Naive thymus-derived CD4-positive, alpha-beta T cell (primary cell): ENCODE data around the gene ATOH1. TPM values are rescaled to one million over a fixed set of nuclear protein-coding genes. Genes with fewer than 3 reads are reported as not detected.

Experiments used
- ATAC-seq: fragments of 150-1000 bp; cut with Tn5 transposase; 2 replicates; pipeline ENCODE4 v1.10.0; 2021; ENCODE audit warnings: mild to moderate bottlenecking, moderate library complexity
- CTCF ChIA-PET: fragments of 350-600 bp; sonication (Branson Sonifier 250); formaldehyde crosslinking; loops from one replicate; lab custom pipeline; 2021; ENCODE audit warnings: antibody characterized with exemption; lab: Charles Lee
- POLR2A ChIA-PET: fragments of 350-600 bp; sonication (Branson Sonifier 250); formaldehyde crosslinking; loops from one replicate; lab custom pipeline; 2021; ENCODE audit warnings: antibody characterized with exemption, inconsistent platforms; lab: Charles Lee
- DNase-seq, 9 donors: peaks; one replicate each; pipeline versions ENCODE4 v3.0.0 to v3.0.0-alpha.2; 2020 to 2022; ENCODE audit warnings: mixed read lengths in 1 of 9
- H3K27ac ChIP-seq: one replicate; pipeline ENCODE4 v1.7.0; 2013; ENCODE audit warnings: mild to moderate bottlenecking, low read depth, low read length, moderate library complexity
- H3K27me3 ChIP-seq, 2 donors: one replicate each; pipeline ENCODE4 v1.7.0; 2013; ENCODE audit warnings: low read length in 2 of 2, mild to moderate bottlenecking in 2 of 2, moderate library complexity in 2 of 2; ENCODE audit not compliant: control insufficient read depth in 2 of 2, insufficient read depth in 2 of 2
- H3K36me3 ChIP-seq, 3 experiments: 1 replicate in 2 of 3; 2 replicates in 1 of 3; pipeline ENCODE4 v1.7.0; 2013; ENCODE audit warnings: low read length in 3 of 3, mild to moderate bottlenecking in 3 of 3, moderate library complexity in 1 of 3; ENCODE audit not compliant: insufficient read depth in 3 of 3, control insufficient read depth in 2 of 3
- H3K4me1 ChIP-seq, 2 donors: one replicate each; pipeline ENCODE4 v1.7.0; 2013; ENCODE audit warnings: low read length in 2 of 2, mild to moderate bottlenecking in 2 of 2, moderate library complexity in 1 of 2; ENCODE audit not compliant: control insufficient read depth in 2 of 2, insufficient read depth in 2 of 2
- H3K4me3 ChIP-seq: 2 replicates; pipeline ENCODE4 v1.7.0; 2013; ENCODE audit warnings: mild to moderate bottlenecking, low read length
- H3K9me3 ChIP-seq, 3 experiments: 1 replicate in 2 of 3; 2 replicates in 1 of 3; pipeline ENCODE4 v1.7.0; 2013; ENCODE audit warnings: low read length in 3 of 3; ENCODE audit not compliant: control insufficient read depth in 2 of 3
- H3K27ac Mint-ChIP-seq, 9 donors: one replicate each; pipeline ENCODE4 v1.8.0; 2020 to 2022; ENCODE audit warnings: mixed read lengths in 9 of 9, mild to moderate bottlenecking in 8 of 9, moderate library complexity in 5 of 9, inconsistent platforms in 2 of 9
- H3K27me3 Mint-ChIP-seq, 5 donors: one replicate each; pipeline ENCODE4 v1.8.0; 2021 to 2022; ENCODE audit warnings: mixed read lengths in 5 of 5, mild to moderate bottlenecking in 1 of 5
- H3K36me3 Mint-ChIP-seq, 5 donors: one replicate each; pipeline ENCODE4 v1.8.0; 2020 to 2022; ENCODE audit warnings: mixed read lengths in 5 of 5, mild to moderate bottlenecking in 3 of 5, inconsistent platforms in 1 of 5
- H3K4me1 Mint-ChIP-seq, 7 donors: one replicate each; pipeline ENCODE4 v1.8.0; 2020 to 2022; ENCODE audit warnings: mixed read lengths in 7 of 7, mild to moderate bottlenecking in 3 of 7, inconsistent platforms in 1 of 7
- H3K4me3 Mint-ChIP-seq, 10 donors: one replicate each; pipeline ENCODE4 v1.8.0; 2020 to 2022; ENCODE audit warnings: mild to moderate bottlenecking in 10 of 10, mixed read lengths in 10 of 10, moderate library complexity in 6 of 10, inconsistent platforms in 2 of 10
- H3K9me3 Mint-ChIP-seq, 11 donors: one replicate each; pipeline ENCODE4 v1.8.0; 2020 to 2022; ENCODE audit warnings: mixed read lengths in 11 of 11, mild to moderate bottlenecking in 4 of 11, inconsistent platforms in 1 of 11, moderate library complexity in 1 of 11
- intact Hi-C, 2 donors: fragments of 100-400 bp; cut with micrococcal nuclease; formaldehyde crosslinking; loops; one replicate each; pipeline ENCODE4 v1.15.1; 2023
- polyA plus RNA-seq, 2 donors: library from polyadenylated mRNA; unstranded; fragments of 300-500 nt; fragmentation: Illumina TruSeq; gene quantifications; one replicate each; pipeline ENCODE4 v1.2.3, GENCODE V29; 2021
- total RNA-seq, 6 experiments: library from RNA in 5 of 6; stranded (reverse) in 5 of 6; gene quantifications; 1 replicate in 5 of 6; 2 replicates in 1 of 6; pipeline ENCODE4 v1.2.3 and lab custom pipeline; 2021 to 2026

Gene ATOH1
- total and polyA plus RNA-seq, 7 experiments from 2014 or later = not detected

- Mint-ChIP-seq H3K27me3 (peaks cover 57 to 65% (median 64%) of the 10 kb centered on the region in 5 donors), H3K36me3 (peaks cover 0 to 18% (median 0%) of the 10 kb centered on the region in 5 donors), H3K9me3 (peaks cover 0 to 10% (median 5%) of the 10 kb centered on the region in 11 donors), H3K4me3 (peak overlapping the region in 1 of 10 donors; percentile 6), H3K27ac (no peak overlapping the region), H3K4me1 (peaks cover 0 to 19% (median 7%) of the 10 kb centered on the region in 7 donors)
- Histone ChIP-seq H3K36me3 (no peaks in the 10 kb centered on the region), H3K27ac (no peak overlapping the region), H3K27me3 (peaks cover 0 to 14% of the 10 kb centered on the region in 2 donors), H3K4me1 (no peaks in the 10 kb centered on the region), H3K9me3 (no peaks in the 10 kb centered on the region), H3K4me3 (no peak overlapping the region)
- intact Hi-C loops = no loop called here
- ChIA-PET CTCF (no interaction called here), POLR2A (no interaction called here)
- no peak for ATAC-seq
- no peak for DNase-seq
Measured at GRCh38 chr4:93834249-93835066, 5.9 kb downstream of the ATOH1 start.

- Mint-ChIP-seq H3K9me3 (peaks cover 0 to 11% (median 4%) of the 10 kb centered on the region in 11 donors), H3K4me1 (peaks cover 0 to 9% (median 0%) of the 10 kb centered on the region in 7 donors), H3K4me3 (no peak overlapping the region), H3K36me3 (peaks cover 0 to 16% (median 0%) of the 10 kb centered on the region in 5 donors), H3K27me3 (peaks cover 44 to 60% (median 55%) of the 10 kb centered on the region in 5 donors), H3K27ac (no peak overlapping the region)
- ChIA-PET CTCF (no interaction called here), POLR2A (no interaction called here)
- peaks cover 0 to 14% of the 10 kb centered on the region in 2 donors for H3K27me3 ChIP-seq
- H3K36me3 ChIP-seq = no peaks in the 10 kb centered on the region
- intact Hi-C loops = no loop called here
- no peaks in the 10 kb centered on the region for H3K9me3 ChIP-seq
- H3K4me3 ChIP-seq = no peak overlapping the region
- H3K27ac ChIP-seq = no peak overlapping the region
- DNase-seq = no peak
- H3K4me1 ChIP-seq = no peaks in the 10 kb centered on the region
- no peak for ATAC-seq
Measured at GRCh38 chr4:93835929-93836328, 7.4 kb downstream of the ATOH1 start.

GRCh38 chr4:93839704-93840103 is 11.2 kb downstream of the ATOH1 start:
- POLR2A ChIA-PET = no interaction called here
- peaks cover 0 to 8% of the 10 kb centered on the region in 2 donors for H3K27me3 ChIP-seq
- no peak overlapping the region for H3K27ac ChIP-seq
- no peak overlapping the region for H3K4me3 ChIP-seq
- no peak overlapping the region for H3K4me3 Mint-ChIP-seq
- H3K27me3 Mint-ChIP-seq = peaks cover 7 to 36% (median 24%) of the 10 kb centered on the region in 5 donors
- no peaks in the 10 kb centered on the region for H3K9me3 ChIP-seq
- H3K4me1 Mint-ChIP-seq = no peaks in the 10 kb centered on the region
- no peaks in the 10 kb centered on the region for H3K4me1 ChIP-seq
- DNase-seq = no peak
- peaks cover 0 to 14% (median 3%) of the 10 kb centered on the region in 11 donors for H3K9me3 Mint-ChIP-seq
- H3K36me3 ChIP-seq = no peaks in the 10 kb centered on the region
- ATAC-seq = no peak
- H3K27ac Mint-ChIP-seq = no peak overlapping the region
- H3K36me3 Mint-ChIP-seq = no peaks in the 10 kb centered on the region
- intact Hi-C loops = no loop called here
- CTCF ChIA-PET = no interaction called here

GRCh38 chr4:93841803-93842345 is 13.3 kb downstream of the ATOH1 start:
- no peaks in the 10 kb centered on the region for H3K27me3 ChIP-seq
- H3K36me3 ChIP-seq = no peaks in the 10 kb centered on the region
- ChIA-PET CTCF (no interaction called here), POLR2A (no interaction called here)
- Mint-ChIP-seq H3K27me3 (peaks cover 0 to 34% (median 12%) of the 10 kb centered on the region in 5 donors), H3K4me3 (no peak overlapping the region), H3K27ac (no peak overlapping the region), H3K9me3 (peaks cover 0 to 11% (median 5%) of the 10 kb centered on the region in 11 donors), H3K36me3 (no peaks in the 10 kb centered on the region), H3K4me1 (no peaks in the 10 kb centered on the region)
- intact Hi-C loops = no loop called here
- no peak overlapping the region for H3K27ac ChIP-seq
- ATAC-seq (no peak), DNase-seq (no peak)
- no peaks in the 10 kb centered on the region for H3K4me1 ChIP-seq
- H3K4me3 ChIP-seq = no peak overlapping the region
- H3K9me3 ChIP-seq = no peaks in the 10 kb centered on the region

GRCh38 chr4:93842601-93843252 is 14.2 kb downstream of the ATOH1 start:
- peaks cover 0 to 16% (median 5%) of the 10 kb centered on the region in 11 donors for H3K9me3 Mint-ChIP-seq
- no peaks in the 10 kb centered on the region for H3K4me1 Mint-ChIP-seq
- intact Hi-C loops = no loop called here
- Histone ChIP-seq H3K9me3 (no peaks in the 10 kb centered on the region), H3K27me3 (no peaks in the 10 kb centered on the region), H3K4me1 (no peaks in the 10 kb centered on the region), H3K36me3 (no peaks in the 10 kb centered on the region), H3K4me3 (no peak overlapping the region), H3K27ac (no peak overlapping the region)
- H3K4me3 Mint-ChIP-seq = no peak overlapping the region
- peaks cover 0 to 32% (median 12%) of the 10 kb centered on the region in 5 donors for H3K27me3 Mint-ChIP-seq
- ATAC-seq (no peak), DNase-seq (no peak)
- POLR2A ChIA-PET = no interaction called here
- CTCF ChIA-PET = no interaction called here
- H3K36me3 Mint-ChIP-seq = no peaks in the 10 kb centered on the region
- H3K27ac Mint-ChIP-seq = no peak overlapping the region

GRCh38 chr4:93843772-93844171 is 15.2 kb downstream of the ATOH1 start:
- Mint-ChIP-seq H3K36me3 (no peaks in the 10 kb centered on the region), H3K27me3 (peaks cover 0 to 28% (median 12%) of the 10 kb centered on the region in 5 donors), H3K4me1 (no peaks in the 10 kb centered on the region), H3K9me3 (peaks cover 0 to 21% (median 5%) of the 10 kb centered on the region in 11 donors), H3K27ac (no peak overlapping the region), H3K4me3 (no peak overlapping the region)
- DNase-seq = no peak
- CTCF ChIA-PET = no interaction called here
- ATAC-seq = no peak
- POLR2A ChIA-PET = no interaction called here
- no peak overlapping the region for H3K4me3 ChIP-seq
- H3K36me3 ChIP-seq = no peaks in the 10 kb centered on the region
- no peaks in the 10 kb centered on the region for H3K9me3 ChIP-seq
- intact Hi-C loops = no loop called here
- H3K4me1 ChIP-seq = no peaks in the 10 kb centered on the region
- H3K27me3 ChIP-seq = no peaks in the 10 kb centered on the region
- H3K27ac ChIP-seq = no peak overlapping the region
